ENCODE results near the gene MAGEB17. TPM values are rescaled to one million over a fixed set of nuclear protein-coding genes. Genes with fewer than 3 reads are reported as not detected.
"Not testable (repeated sequence)": the region's sequence is repeated elsewhere in the genome, so short reads cannot be mapped to it uniquely, and the experiment has no call there.

Gene MAGEB17
- polyA plus RNA-seq, 3 donors, result 0.14 TPM; not detected in 2

- no peak overlapping the region for H3K27ac ChIP-seq (ENCODE audit: low read depth, low read length)
Observed at GRCh38 chrX:16145656-16146055, 21.6 kb upstream of the MAGEB17 start.

DNA sequence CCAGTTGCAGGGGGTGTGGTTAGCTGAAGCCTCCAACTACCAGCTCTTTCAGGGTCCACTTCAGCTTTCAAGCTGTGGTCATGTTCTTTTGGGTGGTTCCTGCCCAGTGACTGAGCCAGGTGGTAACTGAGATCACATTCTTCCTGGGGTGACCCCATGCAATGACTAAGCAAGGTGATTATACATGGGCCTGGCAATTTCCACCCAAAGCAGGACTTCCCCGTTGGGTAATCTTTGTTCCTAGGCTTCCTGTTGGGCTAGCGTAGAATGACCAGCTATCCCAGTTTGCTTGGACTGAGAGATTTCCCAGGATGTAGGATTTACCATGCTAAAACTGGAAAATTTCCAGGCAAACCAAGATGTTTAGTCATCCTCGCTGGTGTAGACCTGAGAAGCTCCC lies 18.4 kb upstream of the MAGEB17 start:
- 45 to 84% (median 75%) methylated on average over 3 of the region's 3 CpGs for WGBS, 3 donors
- no peak overlapping the region for H3K27ac ChIP-seq (ENCODE audit: low read depth, low read length)

- no peak overlapping the region for H3K27ac ChIP-seq (ENCODE audit: low read depth, low read length)
- WGBS, 3 donors, result 40 to 61% (median 59%) methylated on average over 5 of the region's 5 CpGs
Observed at GRCh38 chrX:16155581-16156096, 11.6 kb upstream of the MAGEB17 start.

DNA sequence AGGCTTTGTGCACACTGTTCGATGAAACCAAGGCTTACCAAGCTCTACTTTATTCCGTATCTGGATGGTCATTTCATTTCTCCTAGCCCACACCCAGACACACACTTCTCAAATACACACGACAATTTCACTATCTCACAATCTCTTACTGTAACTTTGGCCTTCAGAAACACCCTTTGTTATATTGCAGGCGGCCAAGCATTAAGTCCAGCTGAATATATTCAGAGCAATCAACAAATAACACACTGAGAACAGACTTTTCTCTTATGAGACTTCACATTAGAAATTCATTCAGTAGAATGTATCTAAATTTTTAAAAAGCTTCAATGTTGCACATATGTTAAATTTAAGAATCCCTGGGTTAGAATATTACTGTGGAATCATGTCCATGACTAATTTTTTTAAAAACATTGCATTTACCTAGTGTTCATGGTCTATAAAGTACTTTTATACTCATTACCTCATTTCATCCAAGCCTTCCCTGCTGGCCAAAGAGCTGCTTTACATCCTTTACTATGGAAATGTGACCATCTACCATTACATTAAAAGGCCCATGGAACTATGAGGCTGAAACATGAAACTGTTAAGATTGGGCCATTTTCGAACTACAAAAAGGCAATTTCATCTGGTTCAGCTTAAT lies 10.5 kb upstream of the MAGEB17 start:
- H3K27ac ChIP-seq (ENCODE audit: low read depth, low read length), result no peak overlapping the region
- 82 to 92% (median 90%) methylated on average over 5 of the region's 5 CpGs for WGBS, 3 donors

DNA sequence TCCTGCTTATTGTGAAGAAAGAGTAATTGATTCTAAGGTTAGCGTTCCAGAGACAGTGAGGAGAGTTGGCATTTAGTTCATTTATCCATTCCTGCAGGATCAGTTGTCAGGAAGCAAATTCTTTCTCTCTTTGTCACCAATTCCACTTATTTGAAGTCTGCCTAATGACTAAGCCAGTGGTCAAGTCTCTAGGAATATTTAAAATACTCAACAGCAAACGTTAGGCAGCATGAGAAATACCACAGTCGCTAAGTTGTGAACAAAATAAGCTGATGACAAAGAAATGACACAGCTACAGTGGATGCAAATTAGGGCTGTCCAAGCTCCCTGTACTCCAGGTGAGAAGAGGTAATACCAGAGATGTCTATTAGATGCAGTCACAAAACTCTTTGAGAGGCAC lies 6.6 kb upstream of the MAGEB17 start:
- WGBS, 3 donors, result 63 to 76% (median 74%) methylated on average over 3 of the region's 3 CpGs
- H3K27ac ChIP-seq (ENCODE audit: low read depth, low read length), result no peak overlapping the region

DNA sequence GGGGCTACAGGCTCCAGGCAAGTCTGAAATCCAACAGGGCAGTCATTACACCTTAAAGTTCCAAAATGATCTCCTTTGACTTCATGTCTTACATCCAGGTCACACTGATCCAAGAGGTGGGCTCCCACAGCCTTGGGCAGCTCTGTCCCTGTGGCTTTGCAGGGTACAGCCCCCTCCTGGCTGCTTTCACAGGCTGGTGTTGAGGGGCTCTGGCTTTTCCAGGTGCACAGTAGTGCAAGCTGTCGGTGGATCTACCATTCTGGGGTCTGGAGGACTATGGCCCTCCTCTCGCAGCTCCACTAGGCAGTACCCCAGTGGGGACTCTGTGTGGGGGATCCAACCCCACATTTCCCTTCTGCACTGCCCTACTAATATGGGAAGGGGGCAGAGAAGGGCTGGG lies 6.1 kb upstream of the MAGEB17 start:
- WGBS, 3 donors, result 89 to 94% methylated on average over 2 of the region's 2 CpGs; no CpG with 5 or more reads in 1 of the 3 donors
- not testable (repeated sequence) for H3K27ac ChIP-seq (ENCODE audit: low read depth, low read length)

- 69 to 85% (median 83%) methylated on average over 5 of the region's 5 CpGs for WGBS, 3 donors
- no peak overlapping the region for H3K27ac ChIP-seq (ENCODE audit: low read depth, low read length)
Observed at GRCh38 chrX:16162391-16162790, 4.9 kb upstream of the MAGEB17 start.

DNA sequence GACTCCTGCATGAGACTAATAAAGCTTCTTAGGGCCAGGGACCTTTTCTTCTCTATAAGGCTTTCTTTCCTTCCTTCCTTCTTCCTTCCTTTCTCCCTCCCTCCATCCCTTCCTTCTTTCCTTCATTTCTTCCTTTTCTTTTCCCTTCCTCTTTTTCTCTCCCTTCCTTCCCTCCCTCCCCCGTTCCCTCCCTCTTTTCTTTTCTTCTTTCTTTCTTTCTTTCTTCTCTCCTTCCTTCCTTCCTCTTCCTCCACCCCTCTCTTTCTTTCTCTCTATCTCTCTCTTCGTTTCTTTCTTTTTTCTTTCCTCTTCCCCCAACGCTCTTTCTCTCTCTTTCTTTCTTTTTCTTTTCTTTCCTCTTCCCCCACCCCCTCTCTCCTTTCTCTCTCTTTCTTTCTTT lies 2.5 kb upstream of the MAGEB17 start:
- H3K27ac ChIP-seq (ENCODE audit: low read depth, low read length), result no peak overlapping the region
- WGBS, 3 donors, result 73 to 89% (median 85%) methylated on average over 2 to 3 of the region's 3 CpGs

GRCh38 chrX:16171039-16171438 lies 3.8 kb downstream of the MAGEB17 start:
- WGBS, 3 donors, result 93 to 100% (median 93%) methylated on average over 8 to 9 of the region's 9 CpGs
- H3K27ac ChIP-seq (ENCODE audit: low read depth, low read length), result no peak overlapping the region

DNA sequence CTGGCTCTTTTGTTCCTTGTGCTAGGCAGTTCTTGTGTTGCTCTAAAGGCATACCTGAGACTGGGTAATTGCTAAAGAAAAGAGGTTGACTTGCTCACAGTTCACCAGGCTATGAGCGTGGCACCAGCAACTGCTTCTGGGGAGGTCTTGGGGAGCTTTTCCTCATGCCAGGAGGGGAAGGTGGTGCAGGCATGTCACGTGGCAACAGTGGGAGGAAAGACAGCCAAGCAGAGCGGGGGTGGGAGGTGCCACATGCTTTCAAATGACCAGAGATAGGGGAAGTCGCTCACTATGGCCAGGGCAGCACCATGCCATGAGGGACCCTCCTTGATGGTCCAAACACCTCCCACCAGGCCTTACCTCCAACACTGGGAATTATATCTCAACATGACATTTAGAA lies 4.7 kb downstream of the MAGEB17 start:
- 81 to 89% (median 87%) methylated on average over 3 to 4 of the region's 4 CpGs for WGBS, 3 donors
- no peak overlapping the region for H3K27ac ChIP-seq (ENCODE audit: low read depth, low read length)

- 94 to 100% (median 100%) methylated on average over 1 to 3 of the region's 3 CpGs for WGBS, 3 donors
Observed at GRCh38 chrX:16172391-16172790, 5.1 kb downstream of the MAGEB17 start.

GRCh38 chrX:16175329-16176061 lies 8.2 kb downstream of the MAGEB17 start:
- H3K27ac ChIP-seq (ENCODE audit: low read depth, low read length), result no peak overlapping the region
- 50 to 61% (median 57%) methylated on average over 3 of the region's 3 CpGs for WGBS, 3 donors

More at GRCh38 chrX:16172391-16172790, 5.1 kb downstream of the MAGEB17 start:
- no peak overlapping the region for H3K27ac ChIP-seq (ENCODE audit: low read depth, low read length)

DNA sequence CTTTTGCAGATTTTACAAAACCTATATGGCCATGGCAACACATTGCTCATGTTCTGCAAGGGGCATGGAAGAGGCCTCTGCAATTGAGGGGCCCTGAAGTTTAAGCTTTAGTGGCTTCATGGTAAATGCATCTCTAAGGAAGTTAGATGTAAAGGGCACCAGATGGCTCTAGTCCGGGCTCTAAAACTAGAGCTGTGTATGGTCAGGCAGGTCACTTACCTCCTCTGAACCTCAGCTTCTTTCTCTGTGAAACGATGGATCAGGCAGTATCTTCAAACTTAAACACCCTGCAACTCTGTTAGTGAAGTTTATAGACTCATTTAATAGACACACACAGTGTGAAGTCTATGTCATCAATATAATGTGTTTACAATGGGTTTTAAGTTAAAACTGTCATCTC lies 10.0 kb downstream of the MAGEB17 start:
- H3K27ac ChIP-seq (ENCODE audit: low read depth, low read length), result no peak overlapping the region
- WGBS, 3 donors, result 21 to 56% (median 40%) methylated on average over 2 of the region's 2 CpGs

DNA sequence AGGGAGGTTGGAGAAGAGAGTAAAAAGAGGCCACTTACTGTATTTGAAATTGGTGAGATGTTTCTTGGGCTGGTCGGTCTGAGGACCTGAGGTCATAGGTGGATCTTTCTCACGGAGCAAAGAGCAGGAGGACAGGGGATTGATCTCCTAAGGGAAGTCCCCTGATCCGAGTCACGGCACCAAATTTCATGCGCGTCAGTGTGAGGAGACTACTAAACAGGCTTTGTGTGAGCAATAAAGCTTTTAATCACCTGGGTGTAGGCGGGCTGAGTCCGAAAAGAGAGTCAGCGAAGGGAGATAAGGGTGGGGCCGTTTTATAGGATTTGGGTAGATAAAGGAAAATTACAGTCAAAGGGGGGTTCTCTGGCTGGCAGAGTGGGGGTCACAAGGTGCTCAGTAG lies 16.6 kb downstream of the MAGEB17 start:
- H3K27ac ChIP-seq (ENCODE audit: low read depth, low read length), result not testable (repeated sequence)
- WGBS, 3 donors, result 64 to 87% (median 87%) methylated on average over 9 to 10 of the region's 10 CpGs

GRCh38 chrX:16185725-16186136 lies 18.4 kb downstream of the MAGEB17 start:
- WGBS, 3 donors, result 57 to 87% (median 66%) methylated on average over 2 of the region's 2 CpGs
- H3K27ac ChIP-seq (ENCODE audit: low read depth, low read length), result no peak overlapping the region

GRCh38 chrX:16186380-16187007 lies 19.2 kb downstream of the MAGEB17 start:
- H3K27ac ChIP-seq (ENCODE audit: low read depth, low read length), result no peak overlapping the region
- WGBS, 3 donors, result 44 to 69% (median 47%) methylated on average over 3 of the region's 3 CpGs

- no peak overlapping the region for H3K27ac ChIP-seq (ENCODE audit: low read depth, low read length)
- WGBS, 3 donors, result 53 to 70% (median 60%) methylated on average over 4 of the region's 4 CpGs
Observed at GRCh38 chrX:16187024-16187760, 19.9 kb downstream of the MAGEB17 start.

GRCh38 chrX:16188687-16189086 lies 21.4 kb downstream of the MAGEB17 start:
- 3 to 91% (median 45%) methylated on average over 1 of the region's 1 CpG for WGBS, 3 donors
- H3K27ac ChIP-seq (ENCODE audit: low read depth, low read length), result no peak overlapping the region

GRCh38 chrX:16191605-16192004 lies 24.3 kb downstream of the MAGEB17 start:
- H3K27ac ChIP-seq (ENCODE audit: low read depth, low read length), result no peak overlapping the region
- whole genome bisulfite sequencing, 3 donors, result 60 to 95% (median 84%) methylated on average over 6 of the region's 6 CpGs
